ENCODE measurements around the gene SEMA6B. TPM values are rescaled to one million over a fixed set of nuclear protein-coding genes. Genes with fewer than 3 reads are reported as not detected.

SEMA6B gene
- total RNA-seq, 1 donor from 2014 or later: 11.5 TPM

DNA sequence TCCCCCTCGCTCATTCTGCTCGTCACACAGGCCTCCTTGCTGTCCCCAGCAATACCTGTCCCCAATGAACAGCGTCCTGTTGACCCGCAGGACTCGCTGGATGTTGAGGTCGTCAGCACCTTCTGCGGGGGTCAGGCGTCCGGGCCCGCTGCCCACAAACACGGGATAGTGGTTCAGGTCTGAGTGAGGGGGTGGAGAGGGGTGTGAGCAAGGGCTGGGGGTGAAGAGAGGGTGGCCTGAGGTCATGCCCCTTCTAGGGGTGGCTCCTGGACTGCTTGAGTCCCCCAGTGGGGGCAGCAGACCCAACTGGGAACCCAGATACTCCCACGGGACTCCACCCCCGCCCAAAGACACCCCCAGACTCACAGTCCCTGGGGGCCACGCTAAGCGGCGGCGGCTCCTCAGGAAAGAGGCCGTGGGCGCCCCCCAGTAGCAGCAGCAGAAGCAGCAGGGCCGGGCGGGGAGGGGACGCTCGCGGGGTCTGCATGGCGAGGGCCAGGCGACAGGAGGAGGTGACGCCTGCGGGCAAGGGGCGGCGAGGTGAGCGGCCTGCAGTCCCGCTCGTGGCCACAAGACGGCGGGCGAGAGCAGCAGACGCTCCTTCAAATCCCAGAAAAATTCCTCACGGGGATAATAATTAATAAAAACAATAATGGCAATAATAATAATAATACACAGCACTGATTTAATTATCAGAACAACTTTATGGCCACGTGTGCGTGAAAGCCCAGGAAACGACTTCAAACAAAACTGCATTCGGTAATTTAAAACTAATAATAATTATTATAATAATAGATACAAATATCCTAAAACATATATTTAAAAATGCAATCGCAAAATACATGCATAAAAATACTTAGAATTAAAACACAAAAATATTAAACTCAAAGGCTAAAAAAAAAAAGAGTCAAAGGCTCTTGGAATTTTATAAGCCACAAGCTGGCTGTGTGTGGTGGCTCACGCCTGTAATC is 1.2 kb downstream of the SEMA6B start:
- peak overlapping the region in 2 of 3 donors; percentile 14 to 22 for H3K4me3 ChIP-seq (ENCODE audit: low read length in 3 of 3)
- peaks cover 0 to 12% (median 2%) of the 10 kb centered on the region in 3 donors for H3K4me1 ChIP-seq (ENCODE audit: control insufficient read depth in 3 of 3, insufficient read depth in 3 of 3, low read length in 3 of 3)
- peak overlapping the region; percentile 80 for H3K27ac ChIP-seq (ENCODE audit: low read depth, low read length)
- H3K9ac ChIP-seq (ENCODE audit: low read depth in 1 of 3, low read length in 3 of 3): peak overlapping the region in 1 of 3 donors; percentile 50
- H3K27me3 ChIP-seq (ENCODE audit: control insufficient read depth in 3 of 3, insufficient read depth in 3 of 3, low read length in 3 of 3): no peaks in the 10 kb centered on the region
- H3K9me3 ChIP-seq (ENCODE audit: control insufficient read depth in 3 of 3, low read length in 3 of 3): no peaks in the 10 kb centered on the region
- H3K36me3 ChIP-seq (ENCODE audit: control insufficient read depth in 3 of 3, insufficient read depth in 3 of 3, low read length in 3 of 3): peaks cover 0 to 7% (median 0%) of the 10 kb centered on the region in 3 donors

DNA sequence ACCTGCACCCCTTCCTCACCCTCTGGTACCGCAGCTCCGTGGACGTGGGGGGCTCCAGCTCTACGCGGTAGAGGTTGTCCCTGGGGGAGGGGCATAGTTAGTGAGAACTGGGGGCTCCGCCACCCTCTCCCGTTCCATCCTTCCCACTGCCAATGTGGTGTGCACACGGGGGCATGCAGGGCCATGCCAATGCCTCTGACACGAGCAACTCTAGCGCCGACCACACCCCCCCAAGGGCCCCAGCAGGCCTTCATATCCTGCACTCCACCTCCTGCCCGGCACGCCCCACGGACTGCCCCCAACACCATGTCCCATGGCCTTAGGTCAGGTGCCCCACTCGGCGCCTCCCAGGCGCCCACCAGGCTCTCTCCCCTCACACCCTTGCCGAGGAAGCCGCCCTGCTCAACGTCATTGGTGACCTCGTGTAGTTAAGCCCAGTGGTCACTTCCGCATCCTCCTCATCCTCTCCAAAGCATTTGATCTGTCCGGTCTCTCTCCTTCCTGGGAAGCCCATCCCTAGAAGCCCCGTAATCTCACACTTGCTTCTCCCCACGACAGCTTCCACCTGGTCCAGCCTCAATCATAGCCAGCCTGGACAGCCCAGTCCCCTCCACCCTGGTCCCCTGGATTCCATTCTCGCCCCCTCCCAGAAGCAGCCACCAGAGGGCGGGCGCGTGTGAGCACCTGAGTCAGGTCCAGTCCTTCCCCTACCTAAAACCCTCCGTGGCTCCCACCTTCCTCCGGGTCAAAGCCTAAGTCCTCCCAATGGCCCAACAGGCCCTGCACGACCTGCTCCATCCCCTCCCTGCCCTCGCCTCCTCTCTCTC is 2.1 kb downstream of the SEMA6B start:
- Histone ChIP-seq H3K4me1 (ENCODE audit: control insufficient read depth in 3 of 3, insufficient read depth in 3 of 3, low read length in 3 of 3) (peaks cover 0 to 8% (median 0%) of the 10 kb centered on the region in 3 donors), H3K4me3 (ENCODE audit: low read length in 3 of 3) (peak overlapping the region in 1 of 3 donors; percentile 22), H3K27ac (ENCODE audit: low read depth, low read length) (no peak overlapping the region), H3K9ac (ENCODE audit: low read depth in 1 of 3, low read length in 3 of 3) (peak overlapping the region in 1 of 3 donors; percentile 50), H3K27me3 (ENCODE audit: control insufficient read depth in 3 of 3, insufficient read depth in 3 of 3, low read length in 3 of 3) (no peaks in the 10 kb centered on the region), H3K9me3 (ENCODE audit: control insufficient read depth in 3 of 3, low read length in 3 of 3) (no peaks in the 10 kb centered on the region), H3K36me3 (ENCODE audit: control insufficient read depth in 3 of 3, insufficient read depth in 3 of 3, low read length in 3 of 3) (peaks cover 0 to 7% (median 0%) of the 10 kb centered on the region in 3 donors)

DNA sequence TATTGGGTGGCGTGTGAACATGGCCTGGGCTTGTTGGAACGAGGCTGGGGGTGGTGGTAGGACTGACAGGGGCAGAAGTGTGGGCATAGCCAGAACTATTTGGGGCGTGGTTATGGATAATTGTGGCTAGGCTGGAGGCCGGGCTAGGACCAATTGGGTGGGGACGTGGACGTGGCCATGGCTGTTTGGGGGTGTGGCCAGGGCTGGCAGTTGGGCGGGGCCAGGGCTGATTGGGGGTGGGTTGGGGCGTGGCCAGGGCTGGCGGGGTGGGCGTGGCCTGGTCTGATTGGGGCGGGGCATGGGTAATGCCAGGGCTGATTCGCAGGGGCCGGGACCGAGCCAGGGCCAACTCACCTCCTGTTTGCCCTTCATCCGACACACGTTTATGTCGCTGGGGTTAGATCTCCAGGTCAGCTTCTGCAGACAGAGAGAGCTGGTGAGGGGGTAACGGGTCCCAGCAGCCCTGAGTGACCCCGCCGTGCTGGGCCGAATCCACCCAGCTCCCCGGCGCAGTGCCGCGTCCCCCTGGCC is 2.8 kb downstream of the SEMA6B start:
- no peak overlapping the region for H3K4me3 ChIP-seq (ENCODE audit: low read length in 3 of 3)
- H3K9ac ChIP-seq (ENCODE audit: low read depth in 1 of 3, low read length in 3 of 3): no peak overlapping the region
- no peak overlapping the region for H3K27ac ChIP-seq (ENCODE audit: low read depth, low read length)
- H3K27me3 ChIP-seq (ENCODE audit: control insufficient read depth in 3 of 3, insufficient read depth in 3 of 3, low read length in 3 of 3): no peaks in the 10 kb centered on the region
- H3K4me1 ChIP-seq (ENCODE audit: control insufficient read depth in 3 of 3, insufficient read depth in 3 of 3, low read length in 3 of 3): peaks cover 0 to 8% (median 0%) of the 10 kb centered on the region in 3 donors
- H3K36me3 ChIP-seq (ENCODE audit: control insufficient read depth in 3 of 3, insufficient read depth in 3 of 3, low read length in 3 of 3): peaks cover 0 to 7% (median 0%) of the 10 kb centered on the region in 3 donors
- no peaks in the 10 kb centered on the region for H3K9me3 ChIP-seq (ENCODE audit: control insufficient read depth in 3 of 3, low read length in 3 of 3)

DNA sequence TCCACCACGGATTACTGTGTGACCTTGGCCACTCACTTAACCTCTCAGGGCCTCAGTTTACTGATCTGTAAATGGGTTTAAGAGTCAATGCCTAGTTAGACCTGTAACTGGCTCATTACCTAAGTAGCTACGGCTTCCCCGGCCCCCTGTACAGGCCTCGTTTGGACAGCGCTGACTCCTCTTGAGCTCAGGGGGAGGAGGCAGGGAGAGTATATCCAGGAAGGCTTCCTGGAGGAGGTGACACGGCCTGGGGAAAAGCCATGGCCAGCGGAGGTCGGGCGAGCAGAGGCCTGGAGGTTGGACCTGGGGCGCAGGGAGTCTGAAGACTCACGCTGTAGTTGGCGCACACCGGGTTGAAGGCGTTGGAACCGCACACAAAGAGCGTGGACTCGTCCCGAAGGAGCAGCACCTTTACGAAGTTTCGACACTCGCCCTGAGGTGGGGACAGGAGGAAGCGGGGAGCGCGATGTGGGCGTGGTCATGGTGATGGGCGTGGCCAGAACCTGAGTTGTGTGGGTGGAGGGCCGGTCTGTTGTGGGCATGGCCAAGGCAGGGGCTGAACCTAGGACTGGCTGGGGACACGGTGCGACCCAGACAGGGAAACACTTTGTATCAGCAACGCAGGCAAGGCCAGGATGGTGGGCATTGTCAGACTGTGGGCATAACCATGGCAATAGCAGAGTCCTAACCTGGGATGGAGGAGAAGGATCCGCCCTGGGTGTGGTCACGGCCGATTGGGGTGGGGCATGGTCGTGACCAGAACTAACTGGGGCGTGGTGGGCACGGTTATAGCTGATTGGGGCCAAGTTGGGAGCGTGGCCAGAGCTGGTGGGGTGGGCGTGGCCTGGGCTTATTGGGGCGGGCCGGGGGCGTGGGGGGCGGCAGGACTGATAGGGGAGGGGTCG is 3.6 kb downstream of the SEMA6B start:
- Histone ChIP-seq H3K9ac (ENCODE audit: low read depth in 1 of 3, low read length in 3 of 3) (no peak overlapping the region), H3K4me3 (ENCODE audit: low read length in 3 of 3) (no peak overlapping the region), H3K4me1 (ENCODE audit: control insufficient read depth in 3 of 3, insufficient read depth in 3 of 3, low read length in 3 of 3) (peaks cover 0 to 8% (median 0%) of the 10 kb centered on the region in 3 donors), H3K27me3 (ENCODE audit: control insufficient read depth in 3 of 3, insufficient read depth in 3 of 3, low read length in 3 of 3) (no peaks in the 10 kb centered on the region), H3K27ac (ENCODE audit: low read depth, low read length) (no peak overlapping the region), H3K36me3 (ENCODE audit: control insufficient read depth in 3 of 3, insufficient read depth in 3 of 3, low read length in 3 of 3) (peaks cover 0 to 7% (median 0%) of the 10 kb centered on the region in 3 donors), H3K9me3 (ENCODE audit: control insufficient read depth in 3 of 3, low read length in 3 of 3) (no peaks in the 10 kb centered on the region)

DNA sequence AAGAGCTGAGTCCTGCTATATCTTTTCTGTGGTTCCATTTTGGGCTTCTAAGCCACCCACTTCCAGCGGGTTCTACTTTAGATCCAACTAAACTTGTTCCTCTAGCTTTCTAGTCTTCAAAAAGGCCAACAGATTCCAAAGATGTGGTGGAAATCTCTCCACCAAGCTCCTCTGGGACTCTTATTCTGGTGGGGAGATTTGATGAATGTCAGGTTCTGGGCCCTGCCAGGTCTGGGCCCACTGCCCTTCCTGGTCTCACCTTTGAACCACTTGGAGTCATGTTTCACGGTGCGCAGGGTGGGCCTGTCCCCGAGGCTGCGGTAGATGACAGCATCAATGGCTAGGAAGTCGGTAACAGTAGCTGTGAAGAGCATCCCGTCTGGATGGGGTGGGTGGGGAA is 4.8 kb downstream of the SEMA6B start:
- Histone ChIP-seq H3K4me3 (ENCODE audit: low read length in 3 of 3) (no peak overlapping the region), H3K27ac (ENCODE audit: low read depth, low read length) (no peak overlapping the region), H3K4me1 (ENCODE audit: control insufficient read depth in 3 of 3, insufficient read depth in 3 of 3, low read length in 3 of 3) (peaks cover 0 to 8% (median 0%) of the 10 kb centered on the region in 3 donors), H3K36me3 (ENCODE audit: control insufficient read depth in 3 of 3, insufficient read depth in 3 of 3, low read length in 3 of 3) (peaks cover 0 to 7% (median 0%) of the 10 kb centered on the region in 3 donors), H3K27me3 (ENCODE audit: control insufficient read depth in 3 of 3, insufficient read depth in 3 of 3, low read length in 3 of 3) (no peaks in the 10 kb centered on the region), H3K9me3 (ENCODE audit: control insufficient read depth in 3 of 3, low read length in 3 of 3) (no peaks in the 10 kb centered on the region), H3K9ac (ENCODE audit: low read depth in 1 of 3, low read length in 3 of 3) (no peak overlapping the region)

DNA sequence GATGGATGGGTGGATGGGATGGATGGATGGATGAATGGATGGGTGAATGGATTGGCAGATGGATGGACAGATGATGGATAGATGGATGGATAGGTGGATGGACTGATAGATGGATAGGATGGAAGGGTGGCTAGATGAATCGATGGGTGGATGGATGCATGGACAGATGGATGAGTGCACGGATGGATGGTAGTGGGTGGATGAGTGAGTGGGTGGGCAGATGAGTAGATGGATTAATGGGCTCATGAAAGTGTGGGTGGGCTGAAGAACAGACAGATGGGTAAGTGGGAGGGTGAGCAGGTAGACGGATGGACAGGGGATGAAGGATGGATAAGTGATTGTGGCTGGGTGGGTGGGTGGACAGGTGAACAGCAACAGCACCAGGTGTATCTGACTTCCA is 5.7 kb downstream of the SEMA6B start:
- Histone ChIP-seq H3K27me3 (ENCODE audit: control insufficient read depth in 3 of 3, insufficient read depth in 3 of 3, low read length in 3 of 3) (no peaks in the 10 kb centered on the region), H3K9me3 (ENCODE audit: control insufficient read depth in 3 of 3, low read length in 3 of 3) (no peaks in the 10 kb centered on the region), H3K27ac (ENCODE audit: low read depth, low read length) (no peak overlapping the region), H3K9ac (ENCODE audit: low read depth in 1 of 3, low read length in 3 of 3) (no peak overlapping the region), H3K4me3 (ENCODE audit: low read length in 3 of 3) (no peak overlapping the region), H3K36me3 (ENCODE audit: control insufficient read depth in 3 of 3, insufficient read depth in 3 of 3, low read length in 3 of 3) (peaks cover 0 to 7% (median 0%) of the 10 kb centered on the region in 3 donors), H3K4me1 (ENCODE audit: control insufficient read depth in 3 of 3, insufficient read depth in 3 of 3, low read length in 3 of 3) (peaks cover 0 to 8% (median 0%) of the 10 kb centered on the region in 3 donors)

DNA sequence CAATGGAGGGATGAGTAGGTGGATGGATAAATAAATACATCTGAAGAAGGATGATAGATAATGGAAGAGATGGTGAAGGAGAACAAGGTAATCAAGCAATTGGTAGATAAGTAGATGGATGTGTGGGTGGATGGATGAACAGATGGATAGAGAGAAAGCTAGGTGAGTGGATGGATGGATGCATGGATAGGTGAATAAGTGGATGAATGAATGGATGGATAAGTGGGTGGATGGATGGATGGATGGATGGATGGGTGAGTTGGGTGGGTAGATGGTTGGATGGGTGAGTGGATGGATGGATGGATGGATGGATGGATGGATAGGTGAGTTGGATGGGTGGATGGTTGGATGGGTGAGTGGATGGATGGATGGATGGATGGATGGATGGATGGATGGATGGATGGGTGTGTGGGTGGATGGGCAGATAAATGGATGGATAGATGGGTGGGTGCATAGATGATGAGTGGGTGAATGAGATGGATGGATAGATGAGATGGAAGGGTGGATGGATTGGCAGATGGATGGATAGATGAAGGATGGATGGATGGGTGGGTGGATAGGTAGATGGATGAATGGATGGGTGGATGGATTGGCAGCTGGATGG is 6.3 kb downstream of the SEMA6B start:
- H3K36me3 ChIP-seq (ENCODE audit: control insufficient read depth in 3 of 3, insufficient read depth in 3 of 3, low read length in 3 of 3): peaks cover 0 to 7% (median 0%) of the 10 kb centered on the region in 3 donors
- no peak overlapping the region for H3K9ac ChIP-seq (ENCODE audit: low read depth in 1 of 3, low read length in 3 of 3)
- no peaks in the 10 kb centered on the region for H3K9me3 ChIP-seq (ENCODE audit: control insufficient read depth in 3 of 3, low read length in 3 of 3)
- no peak overlapping the region for H3K27ac ChIP-seq (ENCODE audit: low read depth, low read length)
- peaks cover 0 to 8% (median 0%) of the 10 kb centered on the region in 3 donors for H3K4me1 ChIP-seq (ENCODE audit: control insufficient read depth in 3 of 3, insufficient read depth in 3 of 3, low read length in 3 of 3)
- no peak overlapping the region for H3K4me3 ChIP-seq (ENCODE audit: low read length in 3 of 3)
- H3K27me3 ChIP-seq (ENCODE audit: control insufficient read depth in 3 of 3, insufficient read depth in 3 of 3, low read length in 3 of 3): no peaks in the 10 kb centered on the region

DNA sequence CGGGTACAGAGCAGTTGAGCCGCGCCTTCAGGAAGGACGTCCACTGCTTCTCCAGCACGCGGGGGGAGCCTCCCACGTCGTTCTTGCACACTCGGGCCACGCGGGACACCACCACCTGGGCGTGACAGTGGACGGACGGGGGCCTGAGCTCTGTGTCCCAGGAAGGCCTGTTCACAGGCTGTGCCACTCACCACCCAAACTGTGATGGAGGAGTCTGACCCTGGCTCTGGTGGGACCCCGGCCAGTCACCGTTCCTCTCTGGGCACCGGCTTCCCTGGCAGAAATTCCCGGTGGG is 7.0 kb downstream of the SEMA6B start:
- Histone ChIP-seq H3K4me3 (ENCODE audit: low read length in 3 of 3) (no peak overlapping the region), H3K4me1 (ENCODE audit: control insufficient read depth in 3 of 3, insufficient read depth in 3 of 3, low read length in 3 of 3) (peaks cover 0 to 3% (median 0%) of the 10 kb centered on the region in 3 donors), H3K9ac (ENCODE audit: low read depth in 1 of 3, low read length in 3 of 3) (no peak overlapping the region), H3K27ac (ENCODE audit: low read depth, low read length) (no peak overlapping the region), H3K27me3 (ENCODE audit: control insufficient read depth in 3 of 3, insufficient read depth in 3 of 3, low read length in 3 of 3) (no peaks in the 10 kb centered on the region), H3K36me3 (ENCODE audit: control insufficient read depth in 3 of 3, insufficient read depth in 3 of 3, low read length in 3 of 3) (peaks cover 0 to 7% (median 0%) of the 10 kb centered on the region in 3 donors), H3K9me3 (ENCODE audit: control insufficient read depth in 3 of 3, low read length in 3 of 3) (no peaks in the 10 kb centered on the region)
